Adrenal gland (tissue), 5 donors: ENCODE results near the gene ATP11A.

ENCODE experiments used
- POLR2A ChIP-seq, 2 donors: fragments of 450-650 bp; IDR thresholded peaks; one replicate each; pipeline ENCODE4 v1.6.1; 2017; ENCODE audit warnings: antibody characterized with exemption in 2 of 2, mild to moderate bottlenecking in 2 of 2, moderate library complexity in 1 of 2
- TF ChIP-seq, protein P1 (sequence below), 6 experiments: fragments of 450-650 bp in 4 of 6; fragments of 200-600 bp in 2 of 6; sonication (generic) in 1 of 6; IDR thresholded peaks; 1 replicate in 5 of 6; 2 replicates in 1 of 6; pipeline versions ENCODE4 v1.5.1 to v1.8.0; 2016 to 2021; ENCODE audit warnings: antibody characterized with exemption in 6 of 6, mild to moderate bottlenecking in 2 of 6, moderate library complexity in 1 of 6
- donor health status: DM: no; HTN: no; CAD: no.

DNA sequence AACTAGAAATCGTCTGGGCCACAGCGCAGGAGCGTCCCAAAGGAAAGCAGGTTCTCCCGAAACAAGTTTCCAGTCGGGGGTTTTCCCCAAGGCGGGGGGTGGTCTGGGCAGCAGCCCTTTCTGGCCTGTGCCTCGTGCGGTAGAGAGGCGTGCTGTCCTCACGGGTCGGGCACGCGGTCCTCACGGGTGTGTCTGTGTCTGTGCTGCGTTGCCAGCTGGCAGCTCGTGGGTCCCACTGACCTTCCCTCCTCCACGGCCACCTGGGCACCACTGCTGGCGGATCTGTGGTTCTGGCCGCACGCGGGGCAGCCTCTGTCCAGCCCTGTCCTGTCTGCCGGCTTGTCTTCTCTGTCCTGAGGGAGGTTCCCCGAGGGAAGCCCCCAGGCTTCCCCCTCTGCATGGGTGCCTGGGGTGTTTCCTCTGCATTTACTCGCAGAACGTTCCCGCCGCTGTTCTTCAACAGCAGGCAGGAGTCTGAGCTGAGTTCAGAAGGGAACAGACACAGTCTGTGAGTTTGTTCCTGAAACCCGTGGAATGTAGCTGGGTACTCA is 181.0 kb downstream of the ATP11A start:
- TF ChIP-seq, protein P1, sequence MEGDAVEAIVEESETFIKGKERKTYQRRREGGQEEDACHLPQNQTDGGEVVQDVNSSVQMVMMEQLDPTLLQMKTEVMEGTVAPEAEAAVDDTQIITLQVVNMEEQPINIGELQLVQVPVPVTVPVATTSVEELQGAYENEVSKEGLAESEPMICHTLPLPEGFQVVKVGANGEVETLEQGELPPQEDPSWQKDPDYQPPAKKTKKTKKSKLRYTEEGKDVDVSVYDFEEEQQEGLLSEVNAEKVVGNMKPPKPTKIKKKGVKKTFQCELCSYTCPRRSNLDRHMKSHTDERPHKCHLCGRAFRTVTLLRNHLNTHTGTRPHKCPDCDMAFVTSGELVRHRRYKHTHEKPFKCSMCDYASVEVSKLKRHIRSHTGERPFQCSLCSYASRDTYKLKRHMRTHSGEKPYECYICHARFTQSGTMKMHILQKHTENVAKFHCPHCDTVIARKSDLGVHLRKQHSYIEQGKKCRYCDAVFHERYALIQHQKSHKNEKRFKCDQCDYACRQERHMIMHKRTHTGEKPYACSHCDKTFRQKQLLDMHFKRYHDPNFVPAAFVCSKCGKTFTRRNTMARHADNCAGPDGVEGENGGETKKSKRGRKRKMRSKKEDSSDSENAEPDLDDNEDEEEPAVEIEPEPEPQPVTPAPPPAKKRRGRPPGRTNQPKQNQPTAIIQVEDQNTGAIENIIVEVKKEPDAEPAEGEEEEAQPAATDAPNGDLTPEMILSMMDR (IDR thresholded peaks at IDR 0.05), result no peak
- no peak for TF ChIP-seq POLR2A (IDR thresholded peaks at IDR 0.05)
